Body of pancreas (tissue), 4 donors: ENCODE data around the gene EDIL3. TPM values are rescaled to one million over a fixed set of nuclear protein-coding genes. Genes with fewer than 3 reads are reported as not detected.

Source experiments
- ATAC-seq: fragments of 150-250 bp; one replicate; pipeline ENCODE4 v1.9.1; 2016
- DNase-seq, 4 donors: peaks; one replicate each; pipeline ENCODE4 v3.0.0-alpha.2; 2019
- H3K27ac ChIP-seq, 4 donors: fragments of 200-600 bp; sonication (generic); 1 replicate in 3 of 4; 2 replicates in 1 of 4; pipeline versions ENCODE4 v1.5.1 to v1.6.1; 2016 to 2019; ENCODE audit warnings: mild to moderate bottlenecking in 1 of 4, mixed read lengths in 1 of 4, moderate library complexity in 1 of 4
- H3K27me3 ChIP-seq, 2 donors: fragments of 200-600 bp; sonication (generic); one replicate each; pipeline ENCODE4 v1.6.0; 2016; ENCODE audit warnings: mild to moderate bottlenecking in 1 of 2
- H3K36me3 ChIP-seq, 2 donors: fragments of 200-600 bp; sonication (generic); replicated peaks in 1 of 2; 2 replicates each; pipeline ENCODE4 v1.5.1; 2016; ENCODE audit warnings: low read depth in 2 of 2; ENCODE audit not compliant: insufficient read depth in 1 of 2
- H3K4me1 ChIP-seq: fragments of 200-600 bp; sonication (generic); one replicate; pipeline ENCODE4 v1.6.0; 2016
- H3K4me3 ChIP-seq, 2 donors: fragments of 200-600 bp; sonication (generic); 1 replicate in 1 of 2; 2 replicates in 1 of 2; pipeline ENCODE4 v1.5.1; 2016 to 2019
- H3K9me3 ChIP-seq, 3 donors: fragments of 200-600 bp; sonication (generic); 1 replicate in 2 of 3; 2 replicates in 1 of 3; pipeline ENCODE4 v1.5.1; 2016
- CTCF ChIP-seq, 7 experiments: fragments of 450-650 bp in 4 of 7; fragments of 200-600 bp in 3 of 7; sonication (generic) in 3 of 7; IDR thresholded peaks; one replicate each; pipeline ENCODE4 v1.5.1; 2016 to 2019; ENCODE audit warnings: antibody characterized with exemption in 7 of 7
- POLR2A ChIP-seq, 3 donors: fragments of 450-650 bp; IDR thresholded peaks; one replicate each; pipeline ENCODE4 v1.6.1; 2016; ENCODE audit warnings: antibody characterized with exemption in 3 of 3, mild to moderate bottlenecking in 2 of 3
- WGBS, 2 donors: methylation state at CpG; one replicate each; pipeline ENCODE4 v1.1.5; 2017; 5-methylcytosine and 5-hydroxymethylcytosine counted together
- intact Hi-C: fragments of 100-400 bp; cut with DNase I; formaldehyde crosslinking; loops from one replicate; pipeline ENCODE4 v1.15.1; 2023
- total RNA-seq, 2 donors: library from RNA; depleted of rRNA; stranded (reverse); fragments of >200 nt; gene quantifications; one replicate each; pipeline ENCODE4 v1.1.0, GENCODE V29; 2016

Gene EDIL3
- total RNA-seq = 1 to 10 TPM; 2.3 to 4.7 TPM

DNA sequence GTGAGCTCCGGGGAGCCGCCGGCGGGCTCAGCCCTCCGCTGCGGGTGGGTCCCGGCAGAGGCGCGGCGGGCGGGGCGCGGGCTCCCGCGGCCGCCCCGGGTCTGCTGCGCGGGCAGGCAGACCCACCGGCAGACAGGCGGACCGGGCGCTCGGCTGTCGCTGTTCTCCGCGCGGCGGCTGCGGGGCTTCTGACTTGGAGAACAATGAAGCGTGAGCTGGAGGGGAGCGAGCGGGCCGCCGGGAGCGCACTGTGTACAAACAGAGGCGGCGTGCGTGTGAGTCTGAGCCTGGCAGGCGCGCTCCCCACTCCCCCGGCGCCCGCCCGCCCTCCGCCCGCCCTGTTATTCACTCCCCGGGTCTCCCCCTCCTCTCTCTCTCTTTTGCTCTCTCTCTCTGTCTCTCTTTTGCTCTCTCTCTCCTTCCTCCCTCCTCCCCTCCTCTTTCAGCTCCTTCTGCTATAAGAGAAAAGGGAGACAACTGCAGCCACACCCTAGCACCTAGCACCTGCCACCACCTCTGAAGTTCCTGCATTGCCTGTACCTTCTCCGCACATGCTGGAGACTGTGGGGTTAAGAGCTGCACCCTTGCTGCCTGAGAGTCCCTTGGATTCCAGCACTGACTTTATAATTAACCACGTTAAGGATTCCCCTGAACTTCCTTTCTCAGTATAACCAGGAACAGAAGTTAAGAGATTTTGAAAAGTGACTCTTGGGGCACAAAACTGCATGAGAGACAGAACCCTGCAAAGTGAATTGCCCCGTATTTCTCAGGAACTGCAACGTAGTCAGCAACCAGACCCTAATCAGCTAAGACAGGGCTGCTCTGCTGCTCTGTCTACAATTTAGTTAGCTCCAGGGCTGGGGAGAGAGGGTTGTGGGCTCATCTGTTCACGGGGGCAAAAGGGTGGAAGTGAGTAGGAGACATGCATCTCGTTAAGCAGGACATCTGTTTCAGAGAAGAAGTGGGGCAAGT lies at the start of gene EDIL3:
EDIL3 (minus strand) TSS at position 277 of the 972 bp plus-strand sequence. CDS start 506 bp downstream, outside the sequence.
- peaks cover 29% of the 10 kb centered on the region for H3K4me1 ChIP-seq

GRCh38 chr5:84433461-84433860 lies 48.8 kb upstream of the EDIL3 start:
- H3K9me3 ChIP-seq = no peaks in the 10 kb centered on the region
- H3K27me3 ChIP-seq = no peaks in the 10 kb centered on the region
- H3K27ac ChIP-seq = no peak overlapping the region
- 75 to 90% methylated on average over 1 of the region's 1 CpG for WGBS, 2 donors
- H3K36me3 ChIP-seq = no peaks in the 10 kb centered on the region
- intact Hi-C loops = no loop called here
- DNase-seq (no peak), ATAC-seq (no peak)
- no peak overlapping the region for H3K4me3 ChIP-seq
- no peaks in the 10 kb centered on the region for H3K4me1 ChIP-seq
- no peak for TF ChIP-seq POLR2A (IDR thresholded peaks at IDR 0.05)
- TF ChIP-seq CTCF (IDR thresholded peaks at IDR 0.05) = no peak

More for the DNA sequence above, at the start of gene EDIL3:
- H3K9me3 ChIP-seq = no peaks in the 10 kb centered on the region
- peak; percentile 34 for ATAC-seq
- peaks cover 0 to 10% of the 10 kb centered on the region in 2 donors for H3K27me3 ChIP-seq
- peak in 3 of 4 donors; percentile 13 to 28 (median 16) for DNase-seq
- no peaks in the 10 kb centered on the region for H3K36me3 ChIP-seq
- intact Hi-C loops = no loop called here
- WGBS, 2 donors = 1% methylated on average over 38 to 54 of the region's 54 CpGs
- TF ChIP-seq CTCF (IDR thresholded peaks at IDR 0.05) (no peak), POLR2A (IDR thresholded peaks at IDR 0.05) (no peak)
- no peak within 1 kb of the TSS for H3K4me3 ChIP-seq
- no peak within 1 kb of the TSS for H3K27ac ChIP-seq

DNA sequence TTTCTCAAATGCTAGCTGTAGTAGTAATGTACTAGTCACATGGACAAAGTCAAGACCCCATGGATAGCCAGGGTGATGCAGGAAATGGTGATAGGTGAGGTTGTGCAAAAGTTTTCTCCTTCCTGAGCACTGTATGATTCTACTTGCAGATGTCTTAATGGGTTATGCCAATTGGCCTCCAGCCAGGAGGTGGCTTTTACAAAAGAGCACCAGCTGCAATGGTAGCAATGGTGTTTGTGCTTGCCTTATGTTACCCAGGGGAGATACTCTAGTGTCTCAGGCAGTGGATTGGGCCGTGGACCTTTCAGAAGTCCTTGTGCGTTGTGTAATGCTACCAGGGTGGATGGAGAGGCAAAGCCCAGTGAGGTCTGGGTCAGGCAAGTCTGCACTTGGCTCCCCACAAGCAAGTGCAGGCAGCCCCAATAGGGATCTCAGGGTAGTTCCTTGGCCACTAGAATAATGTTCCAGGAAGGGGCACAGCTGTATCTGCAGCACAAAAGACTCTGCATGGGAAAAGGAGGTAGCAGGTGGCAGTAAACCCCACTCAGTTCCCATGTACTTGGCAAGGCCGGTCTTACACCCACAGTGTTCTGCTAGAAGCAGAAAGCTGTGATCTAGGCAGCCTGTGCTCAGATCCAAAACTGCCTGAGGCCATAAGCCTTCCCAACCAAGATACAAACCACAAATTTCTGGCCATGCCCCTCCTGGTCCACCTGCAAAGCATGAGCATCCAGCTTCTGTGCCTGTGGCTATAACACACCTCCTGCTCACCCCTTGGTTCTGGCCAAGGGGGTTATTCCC lies 46.4 kb upstream of the EDIL3 start:
- DNase-seq (peak in 1 of 4 donors; percentile 7), ATAC-seq (no peak)
- no peaks in the 10 kb centered on the region for H3K36me3 ChIP-seq
- TF ChIP-seq CTCF (IDR thresholded peaks at IDR 0.05) (no peak), POLR2A (IDR thresholded peaks at IDR 0.05) (no peak)
- intact Hi-C loops = no loop called here
- WGBS, 2 donors = 69 to 83% methylated on average over 3 of the region's 3 CpGs
- H3K4me1 ChIP-seq = no peaks in the 10 kb centered on the region
- no peak overlapping the region for H3K4me3 ChIP-seq
- no peak overlapping the region for H3K27ac ChIP-seq
- H3K9me3 ChIP-seq = no peaks in the 10 kb centered on the region
- H3K27me3 ChIP-seq = no peaks in the 10 kb centered on the region

DNA sequence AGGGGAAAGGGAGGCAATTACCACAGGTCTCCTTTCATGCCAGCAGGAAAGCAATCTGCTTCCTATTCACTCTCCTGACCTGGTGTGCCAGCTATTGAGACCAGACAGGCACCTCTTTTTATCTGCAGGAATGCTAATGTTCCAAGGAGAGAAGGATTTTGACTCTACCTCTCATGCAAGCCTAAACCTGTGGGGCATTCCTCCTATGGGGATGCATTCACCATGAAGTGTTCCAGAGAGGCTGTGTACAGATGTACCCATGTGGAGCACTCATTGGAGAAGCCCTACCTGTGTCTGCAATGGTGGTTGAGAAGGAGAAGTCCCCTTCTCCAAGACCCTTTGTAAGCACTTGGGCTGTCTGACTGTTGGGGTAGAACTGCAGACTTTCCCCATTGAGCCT lies 45.4 kb upstream of the EDIL3 start:
- Histone ChIP-seq H3K9me3 (no peaks in the 10 kb centered on the region), H3K4me3 (no peak overlapping the region), H3K27ac (no peak overlapping the region), H3K36me3 (no peaks in the 10 kb centered on the region), H3K27me3 (no peaks in the 10 kb centered on the region), H3K4me1 (no peaks in the 10 kb centered on the region)
- no peak for TF ChIP-seq CTCF (IDR thresholded peaks at IDR 0.05)
- TF ChIP-seq POLR2A (IDR thresholded peaks at IDR 0.05) = no peak
- DNase-seq (no peak), ATAC-seq (no peak)
- intact Hi-C loops = no loop called here
